ENCODE measurements around the gene GOLM1. TPM values are rescaled to one million over a fixed set of nuclear protein-coding genes. Genes with fewer than 3 reads are reported as not detected.
A peak's percentile ranks its signal among the peaks of the same experiment; 100 is the strongest.

Gene GOLM1
- total and polyA plus RNA-seq, 7 donors, result 9.2 to 187 (median 14.3) TPM

DNA sequence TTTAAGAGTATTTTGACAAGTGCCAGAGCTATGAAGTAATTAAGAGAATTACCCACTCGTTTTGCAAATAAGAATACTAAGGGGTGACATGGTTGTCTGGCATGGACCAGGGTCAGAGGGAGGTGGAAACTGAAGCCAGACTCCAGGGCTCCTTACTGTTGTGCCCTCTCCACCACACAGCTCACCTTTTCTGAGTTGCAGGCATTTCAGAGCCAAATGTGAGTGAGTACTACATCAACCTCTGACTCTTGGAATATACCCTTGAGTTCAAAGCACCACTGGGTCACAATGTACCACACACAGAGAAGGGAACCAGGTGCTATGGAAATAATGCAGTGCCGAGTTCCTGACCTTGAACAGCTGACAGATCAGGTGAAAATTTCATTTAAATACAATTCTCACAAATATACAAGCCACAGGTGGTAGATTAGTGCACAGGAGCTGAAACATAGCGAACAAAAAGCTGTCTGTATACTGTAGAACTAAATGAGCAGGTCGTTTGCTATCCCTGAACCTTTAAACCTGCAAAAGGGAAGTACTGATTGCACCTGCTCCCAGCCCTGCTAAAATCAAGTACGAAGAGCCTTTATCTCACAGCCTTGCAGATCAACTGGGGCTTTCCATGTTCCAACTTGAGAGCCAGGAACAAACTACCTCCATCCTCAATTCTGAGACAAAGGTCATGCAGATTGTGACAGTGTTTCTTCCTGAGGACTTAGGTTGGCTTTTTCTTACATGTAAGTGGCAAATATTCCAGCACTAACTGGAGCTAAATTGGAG is 57.0 kb downstream of the GOLM1 start:
- no peaks in the 10 kb centered on the region for H3K36me3 ChIP-seq
- H3K4me3 ChIP-seq, result no peak overlapping the region
- H3K27ac ChIP-seq, result peak overlapping the region in 1 of 4 donors; percentile 25
- intact Hi-C loops (cut with DNase I), result loop anchor here (5.0 kb wide), 1 partner anchor 35 kb away; no protein-coding TSS in a partner anchor
- no peak for TF ChIP-seq POLR2A (IDR thresholded peaks at IDR 0.05)
- TF ChIP-seq, protein P1, sequence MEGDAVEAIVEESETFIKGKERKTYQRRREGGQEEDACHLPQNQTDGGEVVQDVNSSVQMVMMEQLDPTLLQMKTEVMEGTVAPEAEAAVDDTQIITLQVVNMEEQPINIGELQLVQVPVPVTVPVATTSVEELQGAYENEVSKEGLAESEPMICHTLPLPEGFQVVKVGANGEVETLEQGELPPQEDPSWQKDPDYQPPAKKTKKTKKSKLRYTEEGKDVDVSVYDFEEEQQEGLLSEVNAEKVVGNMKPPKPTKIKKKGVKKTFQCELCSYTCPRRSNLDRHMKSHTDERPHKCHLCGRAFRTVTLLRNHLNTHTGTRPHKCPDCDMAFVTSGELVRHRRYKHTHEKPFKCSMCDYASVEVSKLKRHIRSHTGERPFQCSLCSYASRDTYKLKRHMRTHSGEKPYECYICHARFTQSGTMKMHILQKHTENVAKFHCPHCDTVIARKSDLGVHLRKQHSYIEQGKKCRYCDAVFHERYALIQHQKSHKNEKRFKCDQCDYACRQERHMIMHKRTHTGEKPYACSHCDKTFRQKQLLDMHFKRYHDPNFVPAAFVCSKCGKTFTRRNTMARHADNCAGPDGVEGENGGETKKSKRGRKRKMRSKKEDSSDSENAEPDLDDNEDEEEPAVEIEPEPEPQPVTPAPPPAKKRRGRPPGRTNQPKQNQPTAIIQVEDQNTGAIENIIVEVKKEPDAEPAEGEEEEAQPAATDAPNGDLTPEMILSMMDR (IDR thresholded peaks at IDR 0.05), result no peak
- no peak for TF ChIP-seq POLR2AphosphoS5 (IDR thresholded peaks at IDR 0.05)
- TF ChIP-seq EP300 (IDR thresholded peaks at IDR 0.05), result no peak
- H3K9me3 ChIP-seq, result no peaks in the 10 kb centered on the region
- DNase-seq, result no peak
- WGBS, 2 donors, result 14 to 65% methylated on average over 5 of the region's 5 CpGs
- no peaks in the 10 kb centered on the region for H3K27me3 ChIP-seq
- peaks cover 0 to 17% (median 13%) of the 10 kb centered on the region in 4 donors for H3K4me1 ChIP-seq

DNA sequence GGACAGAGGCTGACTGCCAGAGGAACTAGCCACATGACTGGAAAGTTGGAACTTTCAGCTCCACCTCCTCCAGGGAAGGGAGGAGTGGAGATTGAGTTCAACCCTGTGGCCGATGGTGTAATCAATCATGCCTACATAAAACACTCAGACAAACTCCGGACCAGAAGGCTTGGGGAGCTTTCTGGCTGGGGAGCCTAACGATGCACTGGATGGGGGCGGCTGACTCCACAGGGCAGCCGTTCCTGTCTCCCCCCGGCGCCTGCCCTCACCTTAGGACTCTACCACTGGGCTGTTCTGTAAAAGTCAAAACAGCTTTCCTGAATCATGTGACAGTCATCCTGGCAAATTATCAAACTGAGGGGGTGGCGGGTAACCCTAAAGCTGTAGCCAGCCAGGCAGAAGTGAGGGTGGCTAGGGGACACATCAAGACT is 58.0 kb downstream of the GOLM1 start:
- H3K4me1 ChIP-seq, result peaks cover 0 to 17% (median 13%) of the 10 kb centered on the region in 4 donors
- H3K4me3 ChIP-seq, result peak overlapping the region in 2 of 4 donors; percentile 22 to 26

DNA sequence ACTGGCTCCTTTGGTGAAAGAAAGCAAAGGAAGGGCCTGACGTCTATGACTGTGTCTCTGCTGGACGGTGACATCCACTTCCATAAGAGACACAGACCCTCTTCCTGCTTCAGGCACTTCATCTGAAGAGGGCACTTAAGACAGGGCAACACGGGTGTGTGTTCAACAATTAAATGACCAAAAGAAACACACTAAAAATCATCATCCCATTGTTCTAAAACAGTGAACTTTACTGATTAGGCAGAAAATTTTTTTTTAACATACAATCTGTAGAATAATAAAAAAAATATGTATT is 58.5 kb downstream of the GOLM1 start:
- no peak for DNase-seq
- WGBS, 2 donors, result 79 to 83% methylated on average over 3 of the region's 3 CpGs

More for the DNA sequence above, 58.0 kb downstream of the GOLM1 start:
- peaks cover 0 to under 1% (median 0%) of the 10 kb centered on the region in 4 donors for H3K36me3 ChIP-seq
- peak overlapping the region in 2 of 4 donors; percentile 10 to 25 for H3K27ac ChIP-seq
- H3K27me3 ChIP-seq, result no peaks in the 10 kb centered on the region
- H3K9me3 ChIP-seq, result no peaks in the 10 kb centered on the region
- TF ChIP-seq POLR2AphosphoS5 (IDR thresholded peaks at IDR 0.05), result peak in 3 of 4 donors; percentile 25 to 43 (median 36)
- TF ChIP-seq, protein P1 (IDR thresholded peaks at IDR 0.05), result no peak
- no peak for TF ChIP-seq EP300 (IDR thresholded peaks at IDR 0.05)
- 44 to 63% methylated on average over 8 of the region's 8 CpGs for WGBS, 2 donors
- DNase-seq, result no peak
- intact Hi-C loops (cut with DNase I), result loop anchor here (5.0 kb wide), 1 partner anchor 36 kb away; no protein-coding TSS in a partner anchor

DNA sequence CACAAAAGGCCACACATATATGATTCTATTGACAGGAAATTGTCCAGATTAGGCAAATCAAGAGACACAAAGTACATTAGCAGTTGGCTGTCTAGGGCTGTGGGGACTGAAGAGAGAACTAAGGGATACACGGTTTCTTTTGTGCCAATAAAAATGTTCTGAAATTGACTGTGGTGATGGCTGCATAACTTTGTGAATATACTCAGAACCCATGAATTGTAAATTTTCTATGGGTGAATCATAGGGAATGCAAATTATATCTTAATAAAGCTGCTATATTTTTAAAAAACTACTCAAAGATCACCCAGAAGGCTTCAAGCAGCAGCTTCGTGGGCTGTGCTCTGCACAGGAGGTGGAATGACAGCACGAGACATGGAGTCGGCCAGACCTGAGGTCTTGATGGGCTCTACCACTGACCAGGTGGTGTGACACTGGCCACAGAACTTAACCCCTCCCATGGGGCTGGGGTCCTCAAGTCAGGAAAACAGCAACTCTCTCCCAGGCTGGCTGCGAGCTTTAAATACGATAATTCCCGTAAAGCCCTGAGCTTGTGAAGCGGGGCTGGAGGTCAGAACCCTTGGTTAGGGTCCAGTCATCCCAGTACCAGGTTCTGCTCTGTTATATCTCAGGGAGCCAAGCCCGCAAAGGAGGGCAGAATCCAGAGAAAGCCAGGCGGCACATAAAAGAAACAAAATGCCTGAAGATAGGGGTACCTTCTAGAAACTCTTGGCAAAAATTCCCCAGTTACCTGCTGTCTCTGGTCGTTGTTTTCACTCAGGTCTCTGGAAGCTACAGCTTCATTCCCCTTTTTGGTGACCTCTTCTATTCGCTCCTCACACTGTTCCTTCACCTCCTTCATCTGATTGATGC is 59.1 kb downstream of the GOLM1 start:
- intact Hi-C loops (cut with DNase I), result loop anchor here (5.0 to 10.0 kb wide), 2 partner anchors 37 to 245 kb away; partner anchors contain the start of gene ISCA1
- 95 to 96% methylated on average over 12 of the region's 12 CpGs for WGBS, 2 donors
- TF ChIP-seq POLR2AphosphoS5 (IDR thresholded peaks at IDR 0.05), result no peak
- TF ChIP-seq, protein P1 (IDR thresholded peaks at IDR 0.05), result no peak
- TF ChIP-seq POLR2A (IDR thresholded peaks at IDR 0.05), result no peak
- TF ChIP-seq EP300 (IDR thresholded peaks at IDR 0.05), result no peak
- H3K27me3 ChIP-seq, result no peaks in the 10 kb centered on the region
- no peak overlapping the region for H3K27ac ChIP-seq
- H3K36me3 ChIP-seq, result peaks cover 0 to 7% (median 0%) of the 10 kb centered on the region in 4 donors
- no peak overlapping the region for H3K4me3 ChIP-seq
- H3K4me1 ChIP-seq, result peaks cover 0 to 17% (median 13%) of the 10 kb centered on the region in 4 donors
- no peaks in the 10 kb centered on the region for H3K9me3 ChIP-seq
- no peak for DNase-seq

More for the DNA sequence above, 58.5 kb downstream of the GOLM1 start:
- H3K27ac ChIP-seq, result no peak overlapping the region
- no peaks in the 10 kb centered on the region for H3K9me3 ChIP-seq
- peaks cover 0 to 6% (median 0%) of the 10 kb centered on the region in 4 donors for H3K36me3 ChIP-seq
- no peak overlapping the region for H3K4me3 ChIP-seq
- TF ChIP-seq EP300 (IDR thresholded peaks at IDR 0.05), result no peak
- TF ChIP-seq, protein P1 (IDR thresholded peaks at IDR 0.05), result no peak
- no peak for TF ChIP-seq POLR2AphosphoS5 (IDR thresholded peaks at IDR 0.05)
- TF ChIP-seq POLR2A (IDR thresholded peaks at IDR 0.05), result no peak
- intact Hi-C loops (cut with DNase I), result loop anchor here (5.0 kb wide), 1 partner anchor 36 kb away; no protein-coding TSS in a partner anchor
- H3K27me3 ChIP-seq, result no peaks in the 10 kb centered on the region
- H3K4me1 ChIP-seq, result peaks cover 0 to 17% (median 13%) of the 10 kb centered on the region in 4 donors

All from sigmoid colon (tissue), 7 donors.